TTC549 (cell line): ENCODE data around the gene QPCT.
"Not testable (repeated sequence)": the region's sequence is repeated elsewhere in the genome, so short reads cannot be mapped to it uniquely, and the experiment has no call there.

Experiments
- FAIRE-seq: peaks from 2 replicates; lab custom pipeline; 2012; peaks lifted over from hg19 to GRCh38; lab: Jason Lieb, UNC

The QPCT gene

DNA sequence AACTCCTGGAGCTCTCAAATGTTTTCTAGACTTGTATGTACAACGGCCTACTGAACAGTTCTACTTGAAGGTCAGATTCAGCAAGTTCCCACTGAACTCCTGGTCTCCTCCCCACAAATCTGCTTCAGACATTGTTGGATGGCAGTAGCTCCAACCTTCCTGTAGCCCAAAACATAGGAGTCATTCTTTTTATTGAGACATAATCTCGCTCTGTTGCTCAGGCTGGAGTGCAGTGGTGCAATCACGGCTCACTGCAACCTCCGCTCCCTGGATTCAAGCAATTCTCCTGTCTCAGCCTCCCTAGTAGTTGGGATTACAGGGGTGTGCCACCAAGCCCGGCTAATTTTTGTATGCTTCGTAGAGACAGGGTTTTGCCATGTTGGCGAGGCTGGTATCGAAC is 47.3 kb downstream of the QPCT start:
- no peak for FAIRE-seq

DNA sequence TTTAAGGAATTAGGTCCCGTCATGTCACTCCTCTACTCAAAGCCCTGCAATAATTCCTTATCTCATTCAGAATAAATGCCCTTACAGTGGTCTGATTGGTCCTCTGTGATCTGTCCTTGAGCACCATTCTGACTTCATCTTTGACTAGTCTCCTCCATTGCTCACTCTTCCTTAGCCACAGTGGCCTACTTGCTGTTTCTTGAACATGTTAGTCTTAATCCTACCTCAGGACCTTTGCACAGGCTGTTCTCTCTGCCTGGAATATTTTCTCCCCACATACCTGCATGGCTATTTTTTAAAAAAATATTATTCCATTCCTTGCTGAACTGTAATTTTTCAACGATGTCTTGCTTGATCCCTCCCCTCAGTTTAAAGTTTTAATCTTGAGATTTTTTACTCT is 48.0 kb downstream of the QPCT start:
- FAIRE-seq, result no peak

DNA sequence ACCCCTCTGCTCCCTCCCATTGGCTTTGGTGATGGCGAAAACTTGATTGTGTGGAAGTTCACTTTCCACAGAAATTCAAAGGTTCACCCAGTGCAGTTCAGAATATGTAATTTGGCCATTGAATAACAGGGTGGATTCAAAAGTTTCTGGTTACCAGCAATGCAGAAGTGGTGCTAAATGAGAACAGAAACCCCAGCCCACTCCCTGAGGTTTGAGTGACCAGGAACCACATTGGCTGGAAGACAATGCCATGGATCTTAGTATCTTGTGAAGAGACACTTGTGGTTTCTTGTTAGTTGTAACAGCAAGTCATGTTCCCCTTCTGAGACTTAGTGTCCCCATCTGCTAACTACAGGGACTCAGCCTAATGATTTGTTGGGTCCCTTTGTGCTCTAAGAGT is 49.8 kb downstream of the QPCT start:
- FAIRE-seq, result no peak

DNA sequence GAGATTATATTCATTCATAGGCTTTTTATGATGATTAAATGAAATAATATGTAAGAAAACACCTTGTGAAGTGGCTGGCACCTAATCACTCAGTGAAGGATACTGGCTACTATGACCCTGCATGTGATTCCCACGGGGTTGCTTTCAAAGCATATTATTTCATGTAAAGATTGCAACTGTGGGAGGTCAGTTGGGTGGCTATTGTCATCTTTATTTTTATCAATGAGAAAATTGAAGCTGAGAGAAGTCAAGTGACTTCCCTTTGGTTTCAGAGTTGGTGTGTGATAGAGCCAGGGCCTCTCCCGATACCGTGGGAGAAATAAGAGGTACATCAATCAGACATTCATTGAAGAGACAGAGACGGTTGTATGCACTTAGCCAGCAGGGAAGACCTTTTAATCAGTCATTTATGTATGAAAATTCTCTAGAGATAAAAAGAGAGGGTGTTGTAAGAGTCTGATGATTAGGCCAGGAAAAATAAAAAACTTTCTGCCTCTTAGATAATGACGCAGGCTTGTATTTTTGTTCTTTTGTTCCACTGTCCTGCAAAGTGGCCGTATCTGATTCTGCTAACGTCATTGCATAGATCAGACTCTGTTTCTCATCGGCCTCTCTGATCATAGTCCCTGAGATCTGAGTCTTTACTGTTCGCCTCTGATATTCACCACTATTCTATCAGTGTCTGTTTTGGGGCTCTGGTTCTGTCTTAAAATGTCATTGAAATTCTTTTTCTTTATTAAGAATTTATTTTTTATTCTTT is 50.5 kb downstream of the QPCT start:
- no peak for FAIRE-seq

DNA sequence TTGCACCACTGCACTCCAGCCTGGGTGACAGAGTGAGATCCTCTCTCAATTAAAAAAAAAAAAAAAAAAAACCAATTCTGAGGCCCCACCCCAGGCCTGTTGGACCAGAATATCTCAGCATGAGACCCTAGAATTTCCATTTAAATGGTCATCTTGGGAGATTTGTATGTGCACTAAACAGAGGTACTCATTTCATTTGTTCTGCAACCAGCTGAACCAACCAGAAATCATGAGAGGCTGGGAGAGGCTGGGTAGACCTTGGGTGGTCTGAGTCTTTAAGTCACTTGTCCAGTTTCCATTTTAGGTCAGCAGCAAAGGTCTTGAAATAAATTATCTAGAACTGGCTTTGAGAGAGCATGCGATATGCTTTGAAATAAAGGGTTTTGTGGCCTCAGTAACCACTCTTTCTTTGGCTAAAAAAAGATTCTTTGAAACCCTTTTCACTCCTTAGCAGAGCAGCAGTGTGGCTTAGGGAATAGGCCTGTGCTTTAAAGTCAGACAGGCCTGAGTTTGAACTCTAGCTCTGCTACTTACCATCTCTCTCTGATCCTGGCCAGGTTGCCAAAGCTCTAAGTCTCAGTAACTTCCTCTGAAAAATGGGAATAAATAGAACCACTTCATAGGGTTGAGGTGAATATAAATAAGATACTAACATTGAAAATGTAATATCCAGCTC is 52.6 kb downstream of the QPCT start:
- peak; percentile 15 for FAIRE-seq

DNA sequence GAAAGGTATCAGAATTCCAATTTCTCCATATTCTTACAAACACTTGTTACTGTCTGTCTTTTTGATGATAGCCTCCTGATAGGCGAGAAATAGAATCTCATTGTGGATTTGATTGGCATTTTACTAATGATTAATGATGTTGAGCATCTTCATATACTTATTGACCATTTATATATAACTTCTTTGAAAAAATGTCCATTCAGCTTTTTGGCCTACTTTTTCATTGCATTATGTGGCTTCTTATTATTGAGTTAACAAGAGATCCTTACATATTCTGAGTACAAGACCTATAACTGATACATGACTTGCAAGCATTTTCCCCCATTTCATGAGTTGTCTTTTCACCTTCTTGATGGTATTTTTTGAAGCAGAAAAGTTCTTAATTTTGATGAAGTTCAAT is 54.6 kb downstream of the QPCT start:
- peak; percentile 5 for FAIRE-seq

DNA sequence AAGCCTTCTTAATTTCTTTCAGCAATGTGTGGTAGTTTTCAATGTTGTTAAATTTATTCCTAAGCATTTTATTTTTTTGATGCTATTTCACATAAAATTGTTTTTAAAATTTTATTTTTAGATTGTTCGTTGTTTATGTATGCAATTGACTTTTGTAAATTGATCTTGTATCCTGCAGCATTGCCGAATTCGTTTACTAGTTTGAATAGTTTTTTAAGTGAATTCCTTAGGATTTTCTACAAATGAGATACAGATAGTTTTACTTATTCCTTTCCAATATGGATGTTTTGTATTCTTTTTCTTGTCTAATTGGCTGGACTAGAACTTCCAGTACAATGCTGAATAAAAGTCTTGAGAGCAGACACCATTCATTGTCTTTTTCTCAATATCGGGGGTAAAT is 55.6 kb downstream of the QPCT start:
- peak; percentile 68 for FAIRE-seq

DNA sequence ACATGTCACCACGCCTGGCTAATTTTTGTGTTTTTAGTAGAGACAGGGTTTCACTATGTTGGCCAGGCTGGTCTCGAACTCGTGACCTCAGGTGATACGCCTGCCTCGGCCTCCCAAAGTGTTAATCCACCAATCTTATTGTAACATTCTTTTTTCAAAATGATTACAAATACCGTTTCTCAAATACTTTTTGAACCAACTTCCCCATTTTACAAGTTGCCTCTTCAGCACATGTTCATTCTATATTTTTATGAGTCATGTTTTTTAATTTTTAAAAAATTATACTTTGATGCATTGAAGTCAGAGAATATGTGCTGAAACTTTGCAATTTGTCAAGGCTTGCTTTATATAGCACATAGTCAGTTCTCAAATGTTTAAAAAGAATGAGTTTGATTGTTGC is 58.2 kb downstream of the QPCT start:
- FAIRE-seq, result peak; percentile 45

DNA sequence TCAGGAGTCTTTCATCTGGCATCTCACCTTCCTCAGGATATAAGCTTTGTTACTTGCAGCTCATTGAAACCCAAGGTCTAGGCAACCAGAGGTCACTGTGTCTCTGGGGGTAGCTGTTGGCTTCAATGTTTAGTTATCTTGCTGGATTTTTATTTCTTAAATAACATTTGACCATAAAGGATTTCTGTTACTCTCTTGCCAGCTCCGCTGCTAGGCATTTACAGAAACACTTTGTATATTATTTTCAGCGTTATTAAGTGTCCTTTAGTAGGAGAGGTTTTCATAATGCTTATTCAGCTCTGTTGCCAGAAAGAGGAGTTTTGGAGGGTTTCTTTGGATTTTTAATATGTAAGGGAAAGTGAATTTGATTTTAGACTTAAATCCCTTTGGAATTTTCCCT is 61.4 kb downstream of the QPCT start:
- no peak for FAIRE-seq

DNA sequence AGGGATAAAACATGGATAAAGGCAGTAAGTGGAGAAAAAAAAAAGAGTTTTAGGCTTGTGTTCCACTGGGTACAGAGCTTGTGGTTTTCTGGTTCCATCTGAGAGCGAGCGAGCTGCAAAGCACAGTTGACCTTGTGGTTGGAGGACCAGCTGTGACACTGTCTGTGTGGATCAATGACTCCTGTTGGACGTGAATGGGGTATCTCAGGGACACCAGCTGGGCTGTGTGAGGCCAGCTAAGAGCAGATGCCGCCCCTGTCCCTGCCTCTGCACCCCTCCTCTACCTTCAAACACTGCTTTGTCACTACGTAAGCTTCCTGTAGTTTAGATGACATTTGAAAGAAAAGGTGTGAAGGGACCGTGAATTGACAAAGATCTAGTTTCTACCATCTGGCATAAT is 67.8 kb downstream of the QPCT start:
- FAIRE-seq, result no peak

DNA sequence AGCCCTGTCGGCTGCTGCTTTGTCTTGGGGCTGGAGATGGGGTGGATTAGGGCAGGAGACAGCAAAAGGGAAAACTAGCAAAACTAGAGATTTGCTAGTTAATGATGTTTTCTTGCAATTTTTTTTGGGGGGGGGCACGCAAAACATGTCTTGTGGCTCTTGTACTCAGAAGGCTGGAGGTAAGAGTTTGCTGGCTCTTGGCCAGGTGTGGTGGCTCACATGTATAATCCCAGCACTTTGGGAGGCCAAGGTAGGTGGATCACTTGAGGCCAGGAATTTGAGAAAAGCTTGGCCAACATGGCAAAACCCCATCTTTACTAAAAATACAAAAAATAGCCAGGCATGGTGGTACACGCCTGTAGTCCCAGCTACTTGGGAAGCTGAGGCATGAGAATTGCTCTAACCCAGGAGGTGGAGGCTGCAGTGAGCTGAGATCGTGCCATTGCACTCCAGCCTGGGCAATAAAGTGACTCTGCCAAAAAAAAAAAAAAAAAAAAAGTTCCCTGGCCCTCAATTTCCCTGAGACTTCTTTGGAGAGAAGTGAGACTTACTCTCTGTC is 69.6 kb downstream of the QPCT start:
- not testable (repeated sequence) for FAIRE-seq

DNA sequence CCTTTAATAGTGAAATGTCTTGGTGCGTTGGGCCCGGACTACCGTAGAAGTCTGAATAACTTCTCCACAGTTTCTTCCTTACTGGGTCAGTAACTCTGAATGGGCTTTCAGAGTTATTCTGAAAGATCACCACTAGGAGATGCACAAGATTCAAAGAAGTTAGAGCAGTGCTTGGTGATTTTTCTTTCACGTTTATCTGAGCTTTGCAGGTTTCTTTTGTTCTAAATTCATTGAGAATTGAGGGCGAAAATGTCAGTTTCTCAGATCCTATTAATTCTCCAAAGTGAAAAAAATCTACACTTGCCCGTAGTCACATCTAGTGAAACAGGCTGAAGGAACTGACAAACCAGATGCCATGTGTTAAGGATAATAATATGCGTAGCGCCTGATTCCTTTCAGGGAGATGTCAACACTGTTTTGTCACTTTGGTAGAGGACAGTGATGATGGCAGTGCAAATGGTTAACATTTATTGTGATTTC is 70.1 kb downstream of the QPCT start:
- peak; percentile 92 for FAIRE-seq

DNA sequence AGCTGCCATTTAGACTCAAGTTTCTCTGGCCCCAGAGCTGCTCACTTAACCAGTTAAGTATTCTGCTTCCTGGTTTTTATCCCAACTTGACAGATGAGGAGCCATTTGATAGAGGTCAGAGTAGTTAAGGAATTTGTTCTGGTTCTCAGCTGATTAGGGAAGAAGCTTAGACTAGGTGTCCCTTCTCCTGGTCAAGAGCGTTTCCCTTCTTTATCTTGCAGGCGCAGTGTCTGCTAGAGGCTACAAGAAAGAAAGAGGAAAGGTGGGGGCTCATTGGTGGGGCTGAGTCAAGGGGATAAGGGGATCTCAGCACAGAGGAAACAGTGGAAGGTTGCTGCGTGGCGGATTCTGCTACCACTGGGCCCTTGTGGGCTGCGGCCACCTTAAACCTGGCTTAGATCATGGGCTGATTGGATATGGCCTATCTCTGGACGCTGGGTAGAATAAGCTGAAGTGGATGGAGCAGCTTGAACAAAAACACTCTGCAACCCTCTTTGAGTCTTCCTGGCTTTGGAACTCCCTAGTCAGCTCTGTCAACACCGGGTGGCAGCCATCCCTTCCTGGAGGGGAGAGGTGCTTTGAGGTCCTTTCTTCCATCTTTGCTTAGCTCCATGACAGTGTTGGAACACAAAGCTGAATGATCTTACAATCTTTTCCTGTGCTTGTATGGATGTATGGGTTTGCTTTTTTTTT is 70.8 kb downstream of the QPCT start:
- no peak for FAIRE-seq

DNA sequence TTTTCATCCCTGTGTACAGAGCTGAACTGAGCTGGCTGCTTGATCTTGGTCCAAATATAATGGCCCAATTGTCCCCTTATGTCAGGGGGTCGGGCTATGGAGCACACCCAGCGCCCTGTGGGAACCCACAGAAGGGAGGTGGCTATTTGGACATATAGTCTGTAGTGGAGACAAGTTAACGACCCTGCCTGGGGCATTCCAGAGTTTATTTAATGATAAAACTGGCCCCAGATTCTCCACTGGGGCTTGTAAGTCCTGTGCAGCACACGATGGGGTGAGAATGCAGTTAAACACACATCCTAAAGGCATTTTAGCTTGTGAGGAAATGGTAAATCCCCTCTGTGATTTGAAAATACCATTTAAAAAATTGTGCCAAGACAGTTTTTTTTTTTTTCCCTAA is 72.9 kb downstream of the QPCT start:
- FAIRE-seq, result no peak

DNA sequence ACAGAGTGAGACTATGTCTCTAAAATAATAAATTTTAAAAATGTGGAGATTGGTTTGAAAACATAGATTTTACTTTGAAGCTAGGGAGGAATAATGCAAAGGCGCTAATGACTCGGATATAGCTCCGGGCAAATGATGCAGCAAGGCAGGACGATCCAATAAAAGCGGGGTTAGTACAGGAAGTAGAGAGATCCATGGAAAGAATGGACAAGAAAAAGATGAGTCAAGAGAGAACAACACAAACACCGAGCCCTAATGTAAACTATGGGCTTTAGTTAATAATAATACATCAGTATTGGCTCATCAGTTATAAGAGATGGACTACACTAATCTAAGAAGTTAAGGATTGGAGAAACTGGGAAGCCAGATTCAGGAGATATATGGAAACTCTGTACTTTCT is 74.5 kb downstream of the QPCT start:
- no peak for FAIRE-seq

DNA sequence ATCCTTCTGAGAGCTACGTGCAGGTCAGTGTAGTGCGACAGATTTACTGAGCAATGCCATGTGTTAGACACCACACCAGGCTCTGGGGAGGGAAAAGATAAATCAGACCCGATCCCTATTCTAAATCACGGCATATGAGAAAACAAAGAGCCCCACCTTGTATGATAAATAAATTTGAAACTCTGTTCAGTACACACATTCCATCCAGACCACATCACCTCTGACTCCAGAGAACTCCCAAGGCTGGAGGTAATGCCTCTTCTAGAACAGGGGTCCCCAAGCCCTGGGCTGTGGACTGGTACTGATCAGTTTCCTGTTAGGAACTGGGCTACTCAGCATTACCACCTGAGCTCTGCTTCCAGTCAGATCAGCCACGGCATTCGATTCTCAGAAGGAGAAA is 77.3 kb downstream of the QPCT start:
- no peak for FAIRE-seq

DNA sequence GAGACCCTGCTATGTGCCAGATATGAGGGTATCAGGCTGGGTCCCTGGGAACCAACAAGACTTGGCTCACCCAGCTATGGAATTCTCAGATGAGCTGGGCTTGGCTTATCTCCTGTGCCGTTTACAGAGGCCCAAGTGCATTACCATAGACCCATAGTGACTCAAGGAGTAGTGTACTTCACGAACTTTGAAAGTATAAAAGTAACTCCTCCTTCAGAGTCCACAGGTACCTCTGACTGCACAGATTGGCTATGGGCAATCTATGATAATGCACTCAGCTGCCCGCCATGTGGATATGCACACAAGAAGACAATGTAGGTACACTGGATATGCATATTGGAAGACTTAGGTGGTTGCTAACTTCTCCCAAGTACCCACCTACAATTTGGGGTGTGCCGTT is 78.4 kb downstream of the QPCT start:
- no peak for FAIRE-seq
